ENCODE data around the gene LHX1. TPM values are rescaled to one million over a fixed set of nuclear protein-coding genes. Genes with fewer than 3 reads are reported as not detected.
A peak's percentile ranks its signal among the peaks of the same experiment; 100 is the strongest.

Gene LHX1
- total RNA-seq, 1 donor: not detected

DNA sequence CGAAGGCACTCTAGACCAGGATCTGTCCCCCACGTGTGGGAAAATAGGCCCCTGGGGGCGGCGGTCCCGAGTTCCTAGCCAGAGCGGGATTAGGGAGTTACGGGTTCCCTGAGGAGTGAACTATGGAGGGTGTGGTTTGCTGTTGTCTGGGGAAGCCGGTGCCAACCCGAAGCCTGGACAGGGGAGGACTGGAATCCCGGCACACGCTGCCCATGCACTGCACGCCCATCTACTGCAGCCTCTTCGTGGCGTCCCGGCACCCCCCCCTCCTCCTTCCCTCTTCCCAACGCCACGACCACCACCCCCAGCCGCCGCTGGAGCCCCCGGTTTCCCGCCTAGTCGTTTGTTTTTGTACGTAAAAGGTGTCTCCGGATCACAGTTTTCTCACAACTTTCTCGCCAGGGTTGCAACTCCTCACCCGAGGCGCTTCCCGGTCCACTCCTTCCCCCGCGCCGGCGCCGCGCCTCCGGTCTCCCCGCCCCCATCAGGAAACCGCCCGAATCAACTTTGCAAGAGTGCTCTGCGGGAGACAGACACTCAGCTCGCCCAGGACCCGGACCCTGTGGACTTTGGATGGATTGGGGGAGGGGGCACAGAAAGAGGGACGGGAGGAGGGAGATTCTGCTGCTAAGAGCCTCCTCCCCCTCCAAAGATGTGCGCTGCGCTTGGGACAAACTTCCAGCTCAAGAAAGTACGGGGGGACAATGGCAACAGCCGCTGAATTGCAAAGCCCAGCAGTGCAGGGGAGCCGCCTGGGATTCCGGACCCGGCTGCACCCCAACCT, 1.4 kb upstream of the LHX1 start:
- Histone ChIP-seq H2AFZ (ENCODE audit: low read length) (no peak overlapping the region), H4K20me1 (ENCODE audit: insufficient read depth, low read length) (peaks cover 14% of the 10 kb centered on the region), H3K36me3 (ENCODE audit: insufficient read depth, low read length) (no peaks in the 10 kb centered on the region), H3K4me1 (ENCODE audit: insufficient read depth, low read length) (no peaks in the 10 kb centered on the region), H3K9me3 (ENCODE audit: low read depth, low read length) (no peaks in the 10 kb centered on the region), H3K4me3 (ENCODE audit: insufficient read depth, low read length) (no peak overlapping the region), H3K4me2 (ENCODE audit: insufficient read depth, low read length) (no peak overlapping the region), H3K27ac (ENCODE audit: low read depth, low read length) (no peak overlapping the region), H3K27me3 (ENCODE audit: insufficient read depth, low read length) (peaks cover 98% of the 10 kb centered on the region), H3K79me2 (ENCODE audit: insufficient read depth, low read length) (no peaks in the 10 kb centered on the region)
- TF ChIP-seq CTCF (IDR thresholded peaks at IDR 0.05; ENCODE audit: extremely low read depth, low read depth, low read length): no peak
- peak; percentile 90 for DNase-seq (ENCODE audit: insufficient read length, low spot score, missing footprints)

GRCh38 chr17:36936455-36937000, 747 bp upstream of the LHX1 start:
- Histone ChIP-seq H2AFZ (ENCODE audit: low read length) (no peak overlapping the region), H3K4me1 (ENCODE audit: insufficient read depth, low read length) (no peaks in the 10 kb centered on the region), H3K4me2 (ENCODE audit: insufficient read depth, low read length) (no peak overlapping the region), H3K4me3 (ENCODE audit: insufficient read depth, low read length) (no peak overlapping the region), H4K20me1 (ENCODE audit: insufficient read depth, low read length) (peaks cover 11% of the 10 kb centered on the region), H3K27me3 (ENCODE audit: insufficient read depth, low read length) (peaks cover 98% of the 10 kb centered on the region), H3K36me3 (ENCODE audit: insufficient read depth, low read length) (no peaks in the 10 kb centered on the region), H3K79me2 (ENCODE audit: insufficient read depth, low read length) (no peaks in the 10 kb centered on the region), H3K9me3 (ENCODE audit: low read depth, low read length) (no peaks in the 10 kb centered on the region), H3K27ac (ENCODE audit: low read depth, low read length) (no peak overlapping the region)
- peak; percentile 78 for DNase-seq (ENCODE audit: insufficient read length, low spot score, missing footprints)
- TF ChIP-seq CTCF (IDR thresholded peaks at IDR 0.05; ENCODE audit: extremely low read depth, low read depth, low read length): no peak

GRCh38 chr17:36937959-36938565, 787 bp downstream of the LHX1 start:
- Histone ChIP-seq H3K27ac (ENCODE audit: low read depth, low read length) (no peak overlapping the region), H2AFZ (ENCODE audit: low read length) (no peak overlapping the region), H3K4me3 (ENCODE audit: insufficient read depth, low read length) (no peak overlapping the region), H3K36me3 (ENCODE audit: insufficient read depth, low read length) (no peaks in the 10 kb centered on the region), H3K79me2 (ENCODE audit: insufficient read depth, low read length) (no peaks in the 10 kb centered on the region), H3K4me2 (ENCODE audit: insufficient read depth, low read length) (no peak overlapping the region), H4K20me1 (ENCODE audit: insufficient read depth, low read length) (peaks cover 11% of the 10 kb centered on the region), H3K9me3 (ENCODE audit: low read depth, low read length) (no peaks in the 10 kb centered on the region), H3K27me3 (ENCODE audit: insufficient read depth, low read length) (peaks cover 99% of the 10 kb centered on the region), H3K4me1 (ENCODE audit: insufficient read depth, low read length) (no peaks in the 10 kb centered on the region)
- TF ChIP-seq CTCF (IDR thresholded peaks at IDR 0.05; ENCODE audit: extremely low read depth, low read depth, low read length): no peak
- peak; percentile 95 for DNase-seq (ENCODE audit: insufficient read length, low spot score, missing footprints)

DNA sequence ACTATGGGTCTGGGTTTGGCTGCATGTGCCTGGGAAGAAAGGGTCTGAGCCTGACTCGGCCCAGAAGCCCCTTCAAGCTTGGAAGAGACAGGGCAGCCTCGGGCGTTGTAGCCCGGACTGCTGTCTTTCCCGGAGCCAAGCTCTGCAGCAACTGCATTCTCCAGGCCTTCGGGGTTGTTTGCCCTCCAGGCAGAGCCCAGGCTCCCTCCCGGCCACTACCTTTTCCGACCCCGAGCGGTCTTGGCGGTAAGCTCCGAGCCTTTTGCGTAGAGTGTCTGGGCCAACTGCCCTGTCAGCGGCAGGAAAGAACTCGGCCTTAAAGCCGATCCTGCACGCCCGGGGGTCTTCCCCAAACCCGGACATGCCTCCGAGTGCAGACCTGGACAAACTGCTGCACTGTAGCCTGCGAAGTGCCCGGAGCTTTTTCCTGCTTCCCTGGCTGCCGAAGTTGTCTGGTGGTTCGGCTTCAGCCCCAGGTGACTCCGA, 1.3 kb downstream of the LHX1 start:
- Histone ChIP-seq H4K20me1 (ENCODE audit: insufficient read depth, low read length) (peaks cover 9% of the 10 kb centered on the region), H3K4me1 (ENCODE audit: insufficient read depth, low read length) (no peaks in the 10 kb centered on the region), H3K9me3 (ENCODE audit: low read depth, low read length) (no peaks in the 10 kb centered on the region), H3K36me3 (ENCODE audit: insufficient read depth, low read length) (no peaks in the 10 kb centered on the region), H3K79me2 (ENCODE audit: insufficient read depth, low read length) (no peaks in the 10 kb centered on the region), H3K4me2 (ENCODE audit: insufficient read depth, low read length) (no peak overlapping the region), H2AFZ (ENCODE audit: low read length) (no peak overlapping the region), H3K27me3 (ENCODE audit: insufficient read depth, low read length) (peaks cover 99% of the 10 kb centered on the region), H3K27ac (ENCODE audit: low read depth, low read length) (no peak overlapping the region), H3K4me3 (ENCODE audit: insufficient read depth, low read length) (no peak overlapping the region)
- no peak for TF ChIP-seq CTCF (IDR thresholded peaks at IDR 0.05; ENCODE audit: extremely low read depth, low read depth, low read length)
- DNase-seq (ENCODE audit: insufficient read length, low spot score, missing footprints): peak; percentile 83

Measured in osteoblast (primary cell).